Measurements from ENCODE around the gene TRIM62.

Gene TRIM62

GRCh38 chr1:33181921-33182341 lies at the start of gene TRIM62:
Gene TRIM62, minus strand, starts transcription at chr1:33182043. Its CDS starts 611 bp downstream, at chr1:33181432.
- DNase-seq (ENCODE audit: low read depth in 2 of 2), result peak; percentile 59 to 64

- DNase-seq (ENCODE audit: low read depth in 2 of 2), result no peak
Measured at GRCh38 chr1:33231166-33231565, 49.3 kb upstream of the TRIM62 start.

- peak; percentile 88 to 89 for DNase-seq (ENCODE audit: low read depth in 2 of 2)
Measured at GRCh38 chr1:33228935-33229487, 47.2 kb upstream of the TRIM62 start.

- DNase-seq (ENCODE audit: low read depth in 2 of 2), result no peak
Measured at GRCh38 chr1:33225586-33225985, 43.7 kb upstream of the TRIM62 start.

- no peak for DNase-seq (ENCODE audit: low read depth in 2 of 2)
Measured at GRCh38 chr1:33224166-33224707, 42.4 kb upstream of the TRIM62 start.

GRCh38 chr1:33222381-33222780 lies 40.5 kb upstream of the TRIM62 start:
- DNase-seq (ENCODE audit: low read depth in 2 of 2), result no peak

GRCh38 chr1:33221385-33221758 lies 39.5 kb upstream of the TRIM62 start:
- no peak for DNase-seq (ENCODE audit: low read depth in 2 of 2)

GRCh38 chr1:33220676-33221384 lies 39.0 kb upstream of the TRIM62 start:
- DNase-seq (ENCODE audit: low read depth in 2 of 2), result no peak

GRCh38 chr1:33219886-33220661 lies 38.2 kb upstream of the TRIM62 start:
- no peak for DNase-seq (ENCODE audit: low read depth in 2 of 2)

GRCh38 chr1:33211972-33212371 lies 30.1 kb upstream of the TRIM62 start:
- no peak for DNase-seq (ENCODE audit: low read depth in 2 of 2)

GRCh38 chr1:33206340-33206739 lies 24.5 kb upstream of the TRIM62 start:
- DNase-seq (ENCODE audit: low read depth in 2 of 2), result no peak

GRCh38 chr1:33195556-33195955 lies 13.7 kb upstream of the TRIM62 start:
- no peak for DNase-seq (ENCODE audit: low read depth in 2 of 2)

- DNase-seq (ENCODE audit: low read depth in 2 of 2), result no peak
Measured at GRCh38 chr1:33191731-33192275, 10.0 kb upstream of the TRIM62 start.

GRCh38 chr1:33190701-33191100 lies 8.9 kb upstream of the TRIM62 start:
- DNase-seq (ENCODE audit: low read depth in 2 of 2), result no peak

GRCh38 chr1:33188572-33189275 lies 6.9 kb upstream of the TRIM62 start:
- DNase-seq (ENCODE audit: low read depth in 2 of 2), result no peak

GRCh38 chr1:33186936-33187335 lies 5.1 kb upstream of the TRIM62 start:
- no peak for DNase-seq (ENCODE audit: low read depth in 2 of 2)

- no peak for DNase-seq (ENCODE audit: low read depth in 2 of 2)
Measured at GRCh38 chr1:33185541-33185940, 3.7 kb upstream of the TRIM62 start.

- no peak for DNase-seq (ENCODE audit: low read depth in 2 of 2)
Measured at GRCh38 chr1:33183306-33183705, 1.5 kb upstream of the TRIM62 start.

GRCh38 chr1:33182896-33183295 lies 1.1 kb upstream of the TRIM62 start:
- DNase-seq (ENCODE audit: low read depth in 2 of 2), result no peak

- peak; percentile 29 to 40 for DNase-seq (ENCODE audit: low read depth in 2 of 2)
Measured at GRCh38 chr1:33182401-33182841, 578 bp upstream of the TRIM62 start.
